ENCODE data around the gene MEF2A. TPM values are rescaled to one million over a fixed set of nuclear protein-coding genes. Genes with fewer than 3 reads are reported as not detected.

MEF2A gene
- total and polyA plus RNA-seq, 12 donors: 20.6 to 91.7 (median 50.1) TPM

- Histone ChIP-seq H3K9me3 (replicated peaks in 1 of 3) (no peaks in the 10 kb centered on the region), H3K4me3 (no peak overlapping the region), H3K27me3 (no peaks in the 10 kb centered on the region), H3K27ac (peak overlapping the region; percentile 24 to 51 (median 34)), H3K4me1 (replicated peaks in 1 of 2) (peaks cover 31 to 64% of the 10 kb centered on the region in 2 donors), H3K36me3 (replicated peaks in 1 of 2) (no peaks in the 10 kb centered on the region)
- intact Hi-C loops (cut with DNase I): no loop called here
- DNase-seq: no peak
- WGBS, 4 donors: 82 to 94% (median 89%) methylated on average over 7 of the region's 7 CpGs
- TF ChIP-seq CTCF (IDR thresholded peaks at IDR 0.05) (no peak), POLR2A (IDR thresholded peaks at IDR 0.05) (no peak)
Observed at GRCh38 chr15:99630607-99631131, 64.9 kb downstream of the MEF2A start.

GRCh38 chr15:99631255-99631654 is 65.5 kb downstream of the MEF2A start:
- TF ChIP-seq CTCF (IDR thresholded peaks at IDR 0.05) (no peak), POLR2A (IDR thresholded peaks at IDR 0.05) (no peak)
- Histone ChIP-seq H3K27ac (peak overlapping the region; percentile 24 to 51 (median 34)), H3K27me3 (no peaks in the 10 kb centered on the region), H3K4me3 (no peak overlapping the region), H3K36me3 (replicated peaks in 1 of 2) (no peaks in the 10 kb centered on the region), H3K4me1 (replicated peaks in 1 of 2) (peaks cover 31 to 64% of the 10 kb centered on the region in 2 donors), H3K9me3 (replicated peaks in 1 of 3) (no peaks in the 10 kb centered on the region)
- peak in 2 of 7 donors; percentile 24 to 54 for DNase-seq
- intact Hi-C loops (cut with DNase I): no loop called here
- 5 to 29% (median 23%) methylated on average over 2 of the region's 2 CpGs for WGBS, 4 donors

- Histone ChIP-seq H3K36me3 (replicated peaks in 1 of 2) (no peaks in the 10 kb centered on the region), H3K27ac (peak overlapping the region in 4 of 5 donors; percentile 31 to 43 (median 39)), H3K27me3 (no peaks in the 10 kb centered on the region), H3K4me3 (no peak overlapping the region), H3K4me1 (replicated peaks in 1 of 2) (peaks cover 31 to 64% of the 10 kb centered on the region in 2 donors), H3K9me3 (replicated peaks in 1 of 3) (no peaks in the 10 kb centered on the region)
- 23 to 45% (median 35%) methylated on average over 2 of the region's 2 CpGs for WGBS, 4 donors
- DNase-seq: no peak
- TF ChIP-seq CTCF (IDR thresholded peaks at IDR 0.05): no peak
- TF ChIP-seq POLR2A (IDR thresholded peaks at IDR 0.05): no peak
- intact Hi-C loops (cut with DNase I): no loop called here
Observed at GRCh38 chr15:99632521-99632920, 66.7 kb downstream of the MEF2A start.

GRCh38 chr15:99633655-99634054 is 67.9 kb downstream of the MEF2A start:
- peaks cover 31 to 57% of the 10 kb centered on the region in 2 donors for H3K4me1 ChIP-seq (replicated peaks in 1 of 2)
- DNase-seq: no peak
- H3K27ac ChIP-seq: peak overlapping the region in 4 of 5 donors; percentile 37 to 75 (median 64)
- TF ChIP-seq POLR2A (IDR thresholded peaks at IDR 0.05): no peak
- H3K36me3 ChIP-seq (replicated peaks in 1 of 2): no peaks in the 10 kb centered on the region
- H3K27me3 ChIP-seq: no peaks in the 10 kb centered on the region
- WGBS, 4 donors: 98 to 99% (median 98%) methylated on average over 2 of the region's 2 CpGs
- no peaks in the 10 kb centered on the region for H3K9me3 ChIP-seq (replicated peaks in 1 of 3)
- intact Hi-C loops (cut with DNase I): no loop called here
- no peak overlapping the region for H3K4me3 ChIP-seq

- no peaks in the 10 kb centered on the region for H3K9me3 ChIP-seq (replicated peaks in 1 of 3)
- no peak for TF ChIP-seq POLR2A (IDR thresholded peaks at IDR 0.05)
- H3K27me3 ChIP-seq: no peaks in the 10 kb centered on the region
- intact Hi-C loops (cut with DNase I): no loop called here
- peak overlapping the region; percentile 37 to 75 (median 71) for H3K27ac ChIP-seq
- peaks cover 31 to 56% of the 10 kb centered on the region in 2 donors for H3K4me1 ChIP-seq (replicated peaks in 1 of 2)
- DNase-seq: peak; percentile 59 to 83 (median 74)
- no peak overlapping the region for H3K4me3 ChIP-seq
- H3K36me3 ChIP-seq (replicated peaks in 1 of 2): no peaks in the 10 kb centered on the region
- 22 to 36% (median 33%) methylated on average over 3 of the region's 3 CpGs for WGBS, 4 donors
Observed at GRCh38 chr15:99634576-99634975, 68.8 kb downstream of the MEF2A start.
